ENCODE data around the gene HDAC4. TPM values are rescaled to one million over a fixed set of nuclear protein-coding genes. Genes with fewer than 3 reads are reported as not detected.

HDAC4 gene
- polyA plus RNA-seq, 1 donor (not counting 4 experiments of a cell fraction or from before 2014, with no cell fraction given), result 2.9 TPM

DNA sequence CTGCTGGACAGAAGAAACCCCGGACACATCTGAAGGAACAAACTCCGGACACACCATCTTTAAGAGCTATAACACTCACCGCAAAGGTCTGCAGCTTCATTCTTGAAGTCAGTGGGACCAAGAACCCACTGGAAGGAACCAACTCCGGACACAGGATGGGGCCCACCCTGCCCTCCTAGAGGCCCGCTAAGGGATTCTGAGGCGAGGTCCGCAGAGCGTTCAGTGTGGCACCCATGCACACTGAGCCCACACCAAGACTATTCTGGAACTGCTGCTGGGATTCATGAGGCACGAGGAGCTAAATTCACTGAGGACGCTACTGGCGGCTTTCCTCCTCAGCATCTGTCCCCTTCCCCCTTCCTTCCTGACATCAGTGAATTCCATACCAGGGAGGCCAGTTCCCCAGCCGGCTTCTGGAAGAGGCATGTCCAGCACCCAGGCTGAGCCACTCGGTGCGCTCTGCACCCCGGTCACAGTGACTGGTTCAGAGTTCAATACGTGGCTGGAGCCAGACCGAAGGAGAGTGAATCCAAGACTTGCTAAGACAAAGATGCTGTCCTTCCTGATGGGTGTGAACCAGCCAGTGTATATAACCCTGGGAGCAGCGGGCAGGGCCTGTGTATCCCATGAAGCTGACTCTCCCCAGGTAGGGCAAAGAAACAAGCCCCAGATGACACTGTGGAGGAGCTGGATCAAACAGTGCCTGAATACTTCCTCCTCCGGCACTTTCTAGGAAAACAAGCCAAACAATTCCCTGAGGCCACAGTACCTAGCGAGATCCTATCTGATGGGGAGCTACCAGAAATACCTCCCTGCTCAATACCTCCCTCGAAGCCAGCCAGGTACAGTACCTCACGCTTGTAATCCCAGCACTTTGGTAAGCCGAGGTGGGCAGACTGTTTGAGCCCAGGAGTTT is 11.1 kb downstream of the HDAC4 start:
- H3K9me3 ChIP-seq (ENCODE audit: control insufficient read depth, low read depth, low read length), result no peaks in the 10 kb centered on the region
- no peak for FAIRE-seq
- no peak overlapping the region for H3K4me3 ChIP-seq (ENCODE audit: control insufficient read depth in 2 of 3, extremely low read depth in 1 of 3, insufficient read depth in 2 of 3, low read depth in 1 of 3, low read length in 3 of 3)
- H3K4me2 ChIP-seq (ENCODE audit: control insufficient read depth, extremely low read depth, insufficient read depth, low read depth, low read length), result no peak overlapping the region
- no peak for DNase-seq (ENCODE audit: low read depth, low spot score)
- peaks cover 31% of the 10 kb centered on the region for H3K79me2 ChIP-seq (ENCODE audit: control insufficient read depth, insufficient read depth, low read length)
- H3K4me1 ChIP-seq (ENCODE audit: control insufficient read depth, extremely low read depth, insufficient read depth, low read length), result no peaks in the 10 kb centered on the region
- dilution Hi-C loops (cut with MboI; ENCODE audit: extremely low pct_ligation_motif_present, low sequenced_read_pairs), result no loop called here
- no peaks in the 10 kb centered on the region for H3K9me1 ChIP-seq (ENCODE audit: control insufficient read depth, extremely low read depth, insufficient read depth, low read length)
- TF ChIP-seq, protein P1, sequence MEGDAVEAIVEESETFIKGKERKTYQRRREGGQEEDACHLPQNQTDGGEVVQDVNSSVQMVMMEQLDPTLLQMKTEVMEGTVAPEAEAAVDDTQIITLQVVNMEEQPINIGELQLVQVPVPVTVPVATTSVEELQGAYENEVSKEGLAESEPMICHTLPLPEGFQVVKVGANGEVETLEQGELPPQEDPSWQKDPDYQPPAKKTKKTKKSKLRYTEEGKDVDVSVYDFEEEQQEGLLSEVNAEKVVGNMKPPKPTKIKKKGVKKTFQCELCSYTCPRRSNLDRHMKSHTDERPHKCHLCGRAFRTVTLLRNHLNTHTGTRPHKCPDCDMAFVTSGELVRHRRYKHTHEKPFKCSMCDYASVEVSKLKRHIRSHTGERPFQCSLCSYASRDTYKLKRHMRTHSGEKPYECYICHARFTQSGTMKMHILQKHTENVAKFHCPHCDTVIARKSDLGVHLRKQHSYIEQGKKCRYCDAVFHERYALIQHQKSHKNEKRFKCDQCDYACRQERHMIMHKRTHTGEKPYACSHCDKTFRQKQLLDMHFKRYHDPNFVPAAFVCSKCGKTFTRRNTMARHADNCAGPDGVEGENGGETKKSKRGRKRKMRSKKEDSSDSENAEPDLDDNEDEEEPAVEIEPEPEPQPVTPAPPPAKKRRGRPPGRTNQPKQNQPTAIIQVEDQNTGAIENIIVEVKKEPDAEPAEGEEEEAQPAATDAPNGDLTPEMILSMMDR (optimal IDR thresholded peaks at IDR 0.05 in 1 of 3, IDR thresholded peaks at IDR 0.05 in 1 of 3, conservative IDR thresholded peaks at IDR 0.05 in 1 of 3; ENCODE audit: extremely low read depth in 1 of 3, insufficient read depth in 2 of 3, low read length in 3 of 3), result no peak
- no peak for TF ChIP-seq EZH2 (IDR thresholded peaks at IDR 0.05; ENCODE audit: low read length)
- H2AFZ ChIP-seq (ENCODE audit: control insufficient read depth, low read length), result no peak overlapping the region
- no peak overlapping the region for H3K27ac ChIP-seq (ENCODE audit: control insufficient read depth, insufficient read depth, low read length)
- peaks cover 0 to 3% of the 10 kb centered on the region in 2 experiments for H3K36me3 ChIP-seq (ENCODE audit: control insufficient read depth in 2 of 2, extremely low read depth in 1 of 2, insufficient read depth in 2 of 2, low read length in 2 of 2)
- H3K9ac ChIP-seq (ENCODE audit: control insufficient read depth, extremely low read depth, insufficient read depth, low read length), result no peak overlapping the region
- peaks cover 4% of the 10 kb centered on the region for H4K20me1 ChIP-seq (ENCODE audit: control insufficient read depth, extremely low read depth, insufficient read depth, low read length)
- no peaks in the 10 kb centered on the region for H3K27me3 ChIP-seq (ENCODE audit: control insufficient read depth, extremely low read depth, insufficient read depth, low read length)

DNA sequence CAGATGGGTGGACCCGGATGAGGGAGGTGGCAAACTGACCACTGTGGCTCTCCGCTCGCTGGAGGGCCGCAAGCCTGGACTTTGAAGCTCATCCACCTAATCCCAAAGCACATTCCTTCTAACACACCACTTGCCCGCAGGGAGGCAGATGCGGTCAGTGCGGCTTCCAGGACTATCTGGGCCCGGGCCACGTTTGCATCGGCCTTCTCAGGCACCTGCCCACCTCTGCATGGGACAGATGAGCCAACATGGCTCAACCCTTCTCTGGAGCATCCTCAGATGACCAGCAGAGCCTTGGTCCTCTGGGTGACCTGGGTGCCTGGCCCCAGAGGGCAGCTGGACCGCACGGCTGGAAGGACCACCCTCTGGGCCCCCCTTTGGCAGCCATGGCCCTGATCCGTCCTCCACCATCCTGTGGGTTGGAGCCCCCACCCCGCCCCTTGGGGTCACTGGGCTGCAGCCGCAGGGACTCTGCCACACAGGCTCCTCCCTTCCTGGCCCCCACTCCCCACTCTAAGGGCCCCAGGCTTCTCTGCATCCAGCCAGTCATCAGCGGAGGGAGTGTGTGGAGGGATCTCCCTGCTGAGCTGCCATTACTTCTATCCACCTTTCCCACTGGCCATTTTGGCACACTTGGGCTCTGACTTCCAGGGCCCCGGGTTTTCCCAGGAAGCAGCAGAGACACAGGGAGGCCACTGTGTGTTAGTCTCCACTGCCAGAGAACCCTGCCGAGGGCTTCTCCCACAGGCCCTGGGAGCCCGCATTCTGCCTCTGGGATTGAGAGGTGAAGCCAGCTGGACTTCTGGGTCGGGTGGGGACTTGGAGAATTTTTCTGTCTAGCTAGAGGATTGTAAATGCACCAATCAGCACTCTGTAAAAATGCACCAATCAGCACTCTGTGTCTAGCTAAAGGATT is 12.3 kb downstream of the HDAC4 start:
- H2AFZ ChIP-seq (ENCODE audit: control insufficient read depth, low read length), result no peak overlapping the region
- dilution Hi-C loops (cut with MboI; ENCODE audit: extremely low pct_ligation_motif_present, low sequenced_read_pairs), result no loop called here
- H4K20me1 ChIP-seq (ENCODE audit: control insufficient read depth, extremely low read depth, insufficient read depth, low read length), result peaks cover 4% of the 10 kb centered on the region
- H3K9me1 ChIP-seq (ENCODE audit: control insufficient read depth, extremely low read depth, insufficient read depth, low read length), result no peaks in the 10 kb centered on the region
- no peak overlapping the region for H3K27ac ChIP-seq (ENCODE audit: control insufficient read depth, insufficient read depth, low read length)
- DNase-seq (ENCODE audit: low read depth, low spot score) (no peak), FAIRE-seq (no peak)
- H3K36me3 ChIP-seq (ENCODE audit: control insufficient read depth in 2 of 2, extremely low read depth in 1 of 2, insufficient read depth in 2 of 2, low read length in 2 of 2), result peaks cover 0 to 3% of the 10 kb centered on the region in 2 experiments
- H3K9ac ChIP-seq (ENCODE audit: control insufficient read depth, extremely low read depth, insufficient read depth, low read length), result no peak overlapping the region
- H3K9me3 ChIP-seq (ENCODE audit: control insufficient read depth, low read depth, low read length), result no peaks in the 10 kb centered on the region
- H3K79me2 ChIP-seq (ENCODE audit: control insufficient read depth, insufficient read depth, low read length), result peaks cover 24% of the 10 kb centered on the region
- TF ChIP-seq EZH2 (IDR thresholded peaks at IDR 0.05; ENCODE audit: low read length), result no peak
- TF ChIP-seq, protein P1 (optimal IDR thresholded peaks at IDR 0.05 in 1 of 3, IDR thresholded peaks at IDR 0.05 in 1 of 3, conservative IDR thresholded peaks at IDR 0.05 in 1 of 3; ENCODE audit: extremely low read depth in 1 of 3, insufficient read depth in 2 of 3, low read length in 3 of 3), result no peak
- H3K4me3 ChIP-seq (ENCODE audit: control insufficient read depth in 2 of 3, extremely low read depth in 1 of 3, insufficient read depth in 2 of 3, low read depth in 1 of 3, low read length in 3 of 3), result no peak overlapping the region
- H3K4me1 ChIP-seq (ENCODE audit: control insufficient read depth, extremely low read depth, insufficient read depth, low read length), result no peaks in the 10 kb centered on the region
- no peaks in the 10 kb centered on the region for H3K27me3 ChIP-seq (ENCODE audit: control insufficient read depth, extremely low read depth, insufficient read depth, low read length)
- H3K4me2 ChIP-seq (ENCODE audit: control insufficient read depth, extremely low read depth, insufficient read depth, low read depth, low read length), result no peak overlapping the region
